OCI-LY3 (cell line): Measurements from ENCODE around the gene ACER2.

Source experiments
- EZH2phosphoT487 ChIP-seq: fragments of 200-600 bp; shearing (Covaris generic); IDR thresholded peaks from 2 replicates; pipeline ENCODE4 v1.6.1; 2018; ENCODE audit warnings: antibody characterized with exemption, mixed run types, low read depth
- TF ChIP-seq, protein P1 (sequence below): fragments of 200-600, 300-600 bp; sonication (generic); IDR thresholded peaks from 2 replicates; pipeline ENCODE4 v1.5.1; 2014; ENCODE audit warnings: antibody characterized with exemption, low read length, low read depth

DNA sequence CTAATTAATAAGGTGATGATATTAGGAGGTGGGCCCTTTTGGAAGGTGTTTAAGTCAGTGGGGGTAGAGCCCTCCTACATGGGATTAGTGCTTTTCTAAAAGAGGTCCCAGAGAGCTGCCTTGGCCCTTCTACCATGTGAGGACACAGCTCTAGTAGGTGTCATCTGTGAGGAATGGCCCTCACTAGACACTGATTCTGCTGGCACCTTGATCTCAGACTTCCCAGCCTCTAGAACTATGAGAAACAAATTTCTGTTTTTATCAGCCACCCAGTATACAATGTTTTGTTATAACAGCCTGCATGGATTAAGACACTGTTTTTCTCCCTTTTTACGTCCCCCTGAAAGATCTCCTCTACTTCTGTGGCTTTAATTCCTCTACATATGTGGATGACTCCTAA is 31.6 kb downstream of the ACER2 start:
- TF ChIP-seq, protein P1, sequence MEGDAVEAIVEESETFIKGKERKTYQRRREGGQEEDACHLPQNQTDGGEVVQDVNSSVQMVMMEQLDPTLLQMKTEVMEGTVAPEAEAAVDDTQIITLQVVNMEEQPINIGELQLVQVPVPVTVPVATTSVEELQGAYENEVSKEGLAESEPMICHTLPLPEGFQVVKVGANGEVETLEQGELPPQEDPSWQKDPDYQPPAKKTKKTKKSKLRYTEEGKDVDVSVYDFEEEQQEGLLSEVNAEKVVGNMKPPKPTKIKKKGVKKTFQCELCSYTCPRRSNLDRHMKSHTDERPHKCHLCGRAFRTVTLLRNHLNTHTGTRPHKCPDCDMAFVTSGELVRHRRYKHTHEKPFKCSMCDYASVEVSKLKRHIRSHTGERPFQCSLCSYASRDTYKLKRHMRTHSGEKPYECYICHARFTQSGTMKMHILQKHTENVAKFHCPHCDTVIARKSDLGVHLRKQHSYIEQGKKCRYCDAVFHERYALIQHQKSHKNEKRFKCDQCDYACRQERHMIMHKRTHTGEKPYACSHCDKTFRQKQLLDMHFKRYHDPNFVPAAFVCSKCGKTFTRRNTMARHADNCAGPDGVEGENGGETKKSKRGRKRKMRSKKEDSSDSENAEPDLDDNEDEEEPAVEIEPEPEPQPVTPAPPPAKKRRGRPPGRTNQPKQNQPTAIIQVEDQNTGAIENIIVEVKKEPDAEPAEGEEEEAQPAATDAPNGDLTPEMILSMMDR, result no peak
- no peak for TF ChIP-seq EZH2phosphoT487
